ENCODE measurements around the gene IQCM. TPM values are rescaled to one million over a fixed set of nuclear protein-coding genes. Genes with fewer than 3 reads are reported as not detected.

The IQCM gene
- total RNA-seq, 1 donor from 2014 or later, result not detected

- Mint-ChIP-seq H3K4me1 (ENCODE audit: unreplicated experiment) (no peaks in the 10 kb centered on the region), H3K36me3 (no peaks in the 10 kb centered on the region), H3K9me3 (no peaks in the 10 kb centered on the region), H3K27ac (no peak overlapping the region), H3K4me3 (no peak overlapping the region), H3K27me3 (peaks cover 3% of the 10 kb centered on the region)
- no peak for TF ChIP-seq CTCF (conservative IDR thresholded peaks at IDR 0.05)
- no peak for DNase-seq (ENCODE audit: extremely low spot score, unreplicated experiment)
Measured at GRCh38 chr4:149751174-149751573, 64.5 kb downstream of the IQCM start.

GRCh38 chr4:149749784-149750183 is 65.9 kb downstream of the IQCM start:
- peaks cover 5% of the 10 kb centered on the region for H3K27me3 Mint-ChIP-seq
- no peak overlapping the region for H3K4me3 Mint-ChIP-seq
- H3K36me3 Mint-ChIP-seq, result no peaks in the 10 kb centered on the region
- no peak for DNase-seq (ENCODE audit: extremely low spot score, unreplicated experiment)
- TF ChIP-seq CTCF (conservative IDR thresholded peaks at IDR 0.05), result no peak
- H3K4me1 Mint-ChIP-seq (ENCODE audit: unreplicated experiment), result no peaks in the 10 kb centered on the region
- no peaks in the 10 kb centered on the region for H3K9me3 Mint-ChIP-seq
- no peak overlapping the region for H3K27ac Mint-ChIP-seq

GRCh38 chr4:149747646-149748045 is 68.0 kb downstream of the IQCM start:
- H3K36me3 Mint-ChIP-seq, result no peaks in the 10 kb centered on the region
- DNase-seq (ENCODE audit: extremely low spot score, unreplicated experiment), result no peak
- H3K9me3 Mint-ChIP-seq, result no peaks in the 10 kb centered on the region
- H3K27ac Mint-ChIP-seq, result no peak overlapping the region
- TF ChIP-seq CTCF (conservative IDR thresholded peaks at IDR 0.05), result no peak
- H3K27me3 Mint-ChIP-seq, result peaks cover 5% of the 10 kb centered on the region
- no peaks in the 10 kb centered on the region for H3K4me1 Mint-ChIP-seq (ENCODE audit: unreplicated experiment)
- no peak overlapping the region for H3K4me3 Mint-ChIP-seq

GRCh38 chr4:149746276-149746675 is 69.4 kb downstream of the IQCM start:
- Mint-ChIP-seq H3K4me1 (ENCODE audit: unreplicated experiment) (no peaks in the 10 kb centered on the region), H3K36me3 (no peaks in the 10 kb centered on the region), H3K4me3 (no peak overlapping the region), H3K27me3 (peaks cover 5% of the 10 kb centered on the region), H3K9me3 (no peaks in the 10 kb centered on the region), H3K27ac (no peak overlapping the region)
- no peak for DNase-seq (ENCODE audit: extremely low spot score, unreplicated experiment)
- TF ChIP-seq CTCF (conservative IDR thresholded peaks at IDR 0.05), result no peak

- H3K9me3 Mint-ChIP-seq, result no peaks in the 10 kb centered on the region
- H3K36me3 Mint-ChIP-seq, result no peaks in the 10 kb centered on the region
- no peaks in the 10 kb centered on the region for H3K4me1 Mint-ChIP-seq (ENCODE audit: unreplicated experiment)
- DNase-seq (ENCODE audit: extremely low spot score, unreplicated experiment), result no peak
- peaks cover 3% of the 10 kb centered on the region for H3K27me3 Mint-ChIP-seq
- H3K27ac Mint-ChIP-seq, result no peak overlapping the region
- no peak for TF ChIP-seq CTCF (conservative IDR thresholded peaks at IDR 0.05)
- no peak overlapping the region for H3K4me3 Mint-ChIP-seq
Measured at GRCh38 chr4:149741186-149741831, 74.3 kb downstream of the IQCM start.

- Mint-ChIP-seq H3K4me1 (ENCODE audit: unreplicated experiment) (no peaks in the 10 kb centered on the region), H3K9me3 (no peaks in the 10 kb centered on the region), H3K36me3 (no peaks in the 10 kb centered on the region), H3K4me3 (no peak overlapping the region), H3K27me3 (no peaks in the 10 kb centered on the region), H3K27ac (no peak overlapping the region)
- DNase-seq (ENCODE audit: extremely low spot score, unreplicated experiment), result no peak
- no peak for TF ChIP-seq CTCF (conservative IDR thresholded peaks at IDR 0.05)
Measured at GRCh38 chr4:149738156-149738555, 77.5 kb downstream of the IQCM start.

Measured in type B pancreatic cell (in vitro differentiated cells).